GM21619 (cell line): ENCODE data around the gene ARHGAP6.

ENCODE experiments used
- ATAC-seq: cut with Tn5 transposase; IDR thresholded peaks from one replicate; pipeline ENCODE4 v1.9.1; 2021; ENCODE audit not compliant: unreplicated experiment

ARHGAP6 gene

DNA sequence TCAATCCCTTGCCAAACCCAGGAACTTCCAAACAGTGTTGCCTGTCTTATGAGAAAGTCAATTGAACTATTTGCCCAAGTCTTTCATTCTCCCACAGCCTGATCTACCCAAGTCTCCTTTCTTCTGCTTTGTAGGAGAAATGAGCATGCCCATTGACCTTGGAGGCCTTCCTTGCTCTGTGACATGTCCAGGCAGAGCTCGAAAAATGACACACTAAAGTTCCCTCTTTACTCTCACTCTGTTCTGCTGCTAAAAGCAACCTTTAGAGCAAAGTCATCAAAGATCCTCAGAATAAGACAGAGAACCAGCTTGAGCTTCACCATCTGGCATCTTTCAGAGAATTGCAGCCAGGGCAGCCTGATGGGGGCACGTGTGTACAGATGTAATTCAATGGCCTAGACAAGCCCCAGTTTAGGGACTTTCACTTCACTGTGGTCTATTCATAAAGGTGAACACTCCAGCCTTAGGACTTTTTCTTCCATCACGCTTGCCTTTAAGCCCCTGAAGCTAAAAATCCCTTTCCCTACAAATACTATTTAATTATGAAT, 236.1 kb downstream of the ARHGAP6 start:
- no peak for ATAC-seq

DNA sequence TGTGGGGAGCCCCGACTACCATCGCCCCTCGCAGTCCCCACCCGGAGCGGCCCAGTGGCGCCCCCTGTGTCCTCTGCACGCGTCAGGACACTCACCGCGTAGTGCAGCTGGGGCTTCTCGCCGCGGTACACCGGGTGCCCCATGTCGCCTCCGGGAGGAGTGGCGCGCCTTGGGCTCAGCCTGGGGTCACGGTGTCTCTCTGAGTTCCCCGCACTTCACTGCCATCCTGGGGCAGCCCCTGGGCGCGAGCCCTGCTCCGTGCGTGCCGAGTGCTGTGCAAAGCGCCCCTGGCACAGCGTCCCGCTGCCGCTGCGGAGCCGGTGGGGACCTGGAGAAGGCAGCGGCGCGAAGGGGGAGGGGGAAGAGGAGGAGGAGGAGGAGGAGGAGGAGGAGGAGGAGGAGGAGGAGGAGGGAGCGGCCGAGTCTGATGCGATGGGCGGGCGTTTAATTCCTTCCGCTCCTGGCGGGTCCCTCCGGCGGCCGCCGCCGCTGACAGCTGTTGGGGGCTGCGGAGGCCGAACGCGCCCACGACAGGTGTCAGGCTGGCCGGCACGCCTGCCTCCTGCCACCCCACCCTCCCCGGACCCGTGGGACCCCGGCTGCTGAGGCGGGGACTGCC, 238.2 kb downstream of the ARHGAP6 start:
- no peak for ATAC-seq

DNA sequence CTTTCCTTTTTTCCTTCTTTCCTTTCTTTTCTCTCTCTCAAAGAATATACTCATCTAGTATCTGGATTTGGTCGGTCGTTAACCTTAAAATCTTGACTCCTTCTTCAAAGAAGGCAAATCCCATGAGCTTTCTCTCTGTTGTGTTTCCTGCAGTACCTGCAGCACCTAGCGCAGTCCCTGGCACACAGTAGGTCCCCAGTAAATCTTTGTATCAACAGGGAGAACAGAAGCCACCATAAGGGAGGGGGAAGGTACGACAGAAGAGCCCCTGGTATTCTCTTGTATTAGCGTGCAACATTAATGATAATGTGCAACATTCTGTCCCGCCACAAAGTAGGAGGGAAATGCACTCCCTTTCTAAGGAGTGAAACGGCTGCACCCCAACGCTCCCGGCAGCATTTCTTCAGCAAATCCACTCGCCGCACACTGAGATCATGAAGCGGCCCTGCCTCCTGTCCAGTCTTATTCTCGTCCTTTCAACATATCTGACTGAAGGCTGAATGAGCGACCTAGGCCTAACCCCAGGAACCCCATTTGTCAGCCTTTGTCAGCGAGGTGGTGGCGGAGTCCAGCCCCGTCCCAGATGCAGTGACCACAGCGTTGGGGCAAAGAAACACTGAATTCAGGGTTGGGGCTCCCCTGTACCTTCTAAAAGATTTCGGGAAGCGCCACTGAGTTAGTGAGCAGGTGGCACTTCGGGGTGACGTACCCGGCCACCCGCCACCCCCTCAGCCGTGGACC, 238.8 kb downstream of the ARHGAP6 start:
- no peak for ATAC-seq

DNA sequence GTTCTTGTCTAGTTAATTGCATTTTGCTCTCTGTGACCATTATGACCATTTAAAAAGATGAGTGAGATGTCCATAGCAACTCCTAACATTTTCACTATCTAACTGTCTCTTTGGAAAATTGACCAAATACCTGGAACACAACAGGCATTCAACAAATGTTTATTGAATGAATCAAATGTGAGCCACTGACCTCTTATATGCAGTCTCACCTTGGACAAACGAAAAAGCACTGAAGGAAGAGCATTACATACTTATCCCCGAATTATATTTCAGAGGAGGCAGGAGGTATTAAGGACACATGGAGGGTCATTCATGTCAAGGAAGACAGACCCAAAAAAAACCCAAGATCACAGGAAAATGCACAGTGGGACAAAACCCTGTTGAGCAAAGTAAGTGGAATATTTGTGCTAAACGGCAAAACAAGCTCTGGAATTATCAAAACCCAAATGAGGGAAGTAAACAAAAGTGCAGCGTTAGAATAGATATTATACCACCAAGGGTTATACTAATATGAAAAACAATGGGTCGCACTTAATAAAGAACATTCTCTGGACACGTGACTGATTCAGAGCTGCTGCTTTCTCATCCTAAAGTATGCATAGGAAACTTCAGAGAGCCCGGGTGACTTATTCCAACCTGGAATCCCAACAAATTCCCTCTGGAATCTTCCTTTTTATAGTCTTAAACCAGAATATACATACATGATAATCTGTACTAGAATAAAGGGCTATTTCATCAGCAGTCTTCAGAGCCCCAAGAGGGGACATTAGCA, 240.6 kb downstream of the ARHGAP6 start:
- no peak for ATAC-seq

DNA sequence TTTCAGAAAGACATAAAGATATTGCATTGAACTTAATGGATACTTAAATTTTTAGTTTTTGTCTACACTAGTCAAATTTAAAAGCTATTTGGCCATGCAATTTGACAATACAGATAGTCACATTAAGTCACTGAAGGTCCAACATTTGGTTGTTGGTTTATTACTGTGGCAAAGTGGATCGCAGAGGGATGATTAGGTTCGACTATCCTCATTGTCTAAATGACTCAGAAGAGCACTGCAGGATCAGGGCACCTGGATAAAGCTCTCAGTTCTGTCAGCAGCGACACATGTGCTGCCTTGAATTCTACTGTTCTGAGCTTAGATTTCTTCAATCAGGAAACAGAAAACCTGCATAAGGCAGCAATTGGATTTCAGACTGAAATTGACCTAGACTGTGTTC, 241.8 kb downstream of the ARHGAP6 start:
- no peak for ATAC-seq

DNA sequence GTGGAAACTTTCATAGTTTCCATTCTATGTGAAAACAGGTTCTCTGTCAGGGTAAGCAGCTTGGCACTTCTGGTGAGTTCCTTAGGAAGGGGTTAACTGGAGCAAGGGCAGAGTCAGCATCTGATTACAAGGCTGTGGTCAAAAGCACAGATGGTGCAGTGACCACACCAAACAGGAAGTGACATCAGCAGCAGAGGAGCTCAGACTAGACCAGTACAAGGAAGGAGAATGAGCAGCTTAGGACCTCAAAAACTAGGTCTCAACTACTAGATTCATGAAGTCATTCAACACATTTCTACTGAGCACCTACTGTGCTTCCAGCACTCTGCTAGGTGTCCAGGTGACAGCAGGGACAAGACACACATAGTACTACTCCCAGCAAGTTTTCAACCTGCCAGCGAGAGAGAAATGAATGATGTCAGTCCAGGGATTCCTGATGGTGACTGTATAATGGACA, 242.3 kb downstream of the ARHGAP6 start:
- peak; percentile 90 for ATAC-seq

DNA sequence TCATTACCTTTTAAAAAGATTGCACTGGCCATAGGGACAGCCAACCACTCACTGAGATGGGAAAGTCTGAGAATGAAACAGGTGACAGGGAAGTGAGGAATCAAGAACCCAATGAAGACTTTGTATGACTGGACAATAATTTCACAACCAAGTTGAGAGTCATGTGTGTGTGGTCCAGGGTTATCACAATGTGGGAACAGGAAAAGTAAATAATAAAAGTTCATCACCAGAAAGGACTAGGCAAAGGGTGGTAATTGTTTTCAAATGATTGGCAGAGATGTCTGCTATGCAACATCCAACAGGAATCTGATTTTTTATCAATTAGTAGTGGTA, 243.2 kb downstream of the ARHGAP6 start:
- ATAC-seq = no peak

DNA sequence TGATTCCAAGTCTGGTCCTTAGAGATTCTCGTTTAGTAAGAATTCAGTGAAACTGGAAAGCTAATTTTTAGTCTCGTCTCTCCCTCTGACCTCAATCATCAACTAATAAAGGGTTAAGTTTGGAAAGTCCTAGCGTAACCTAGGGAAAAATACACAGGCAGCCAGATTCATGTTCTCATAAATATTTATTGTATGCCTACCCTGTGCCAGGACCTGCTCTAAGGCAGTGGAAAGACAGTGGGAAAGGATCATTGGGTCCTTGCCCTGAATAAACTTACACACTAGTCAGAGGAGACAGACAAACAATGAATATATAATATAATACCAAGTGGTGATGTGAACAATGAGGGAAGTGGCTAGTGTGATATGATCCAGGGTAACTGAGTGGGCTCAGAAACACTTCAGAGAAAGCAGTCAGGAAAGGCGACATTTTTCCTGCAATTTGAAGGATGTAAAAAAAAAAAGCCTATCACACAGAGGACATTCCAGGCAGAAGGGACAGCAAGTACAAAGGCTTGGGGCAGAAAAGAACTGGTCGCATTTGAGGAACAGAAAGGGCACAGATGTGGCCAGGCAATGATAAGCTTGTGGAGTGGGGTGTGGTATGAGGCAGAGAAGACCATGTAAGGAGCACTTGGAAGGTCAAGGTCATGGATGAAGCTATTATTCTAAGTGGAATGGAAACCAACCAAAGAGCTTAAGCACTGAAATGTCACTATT, 243.8 kb downstream of the ARHGAP6 start:
- no peak for ATAC-seq

DNA sequence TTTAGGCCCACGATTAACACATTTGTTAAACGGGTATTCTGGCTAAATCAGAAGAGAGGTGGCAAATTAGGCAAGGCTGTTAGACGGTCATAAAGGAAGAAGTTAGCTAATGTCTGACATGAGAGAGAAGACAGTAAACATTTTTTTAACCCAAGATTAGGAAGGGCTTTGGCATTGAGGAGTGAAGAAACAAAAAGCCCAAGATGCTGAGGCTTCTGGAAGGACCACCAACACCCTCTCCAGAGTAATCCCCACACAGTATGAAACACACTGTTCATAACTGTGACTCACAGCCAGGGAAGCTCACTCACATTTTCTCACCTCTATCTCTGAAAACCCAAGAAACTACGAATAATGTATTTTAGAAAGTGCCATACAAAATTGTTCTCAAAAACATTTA, 244.9 kb downstream of the ARHGAP6 start:
- no peak for ATAC-seq

DNA sequence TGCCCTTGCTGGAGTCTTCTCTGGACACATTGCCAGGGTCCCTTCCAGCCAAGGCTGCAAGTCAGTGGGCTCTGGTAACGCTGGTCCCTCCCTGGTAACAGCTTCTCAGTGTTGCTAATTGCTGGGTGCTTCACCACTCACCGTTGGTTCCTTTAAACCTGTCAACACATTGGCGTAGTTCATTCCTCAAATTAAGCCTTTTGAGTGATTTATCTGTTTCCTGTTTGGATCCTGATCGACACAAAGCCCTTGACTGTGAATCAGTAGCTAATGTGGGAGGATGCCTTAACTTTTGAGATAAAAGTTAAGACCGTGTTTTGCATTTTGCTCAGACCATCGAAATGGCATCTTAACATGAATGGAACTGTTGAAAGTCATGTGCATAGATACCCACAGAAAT, 246.6 kb downstream of the ARHGAP6 start:
- no peak for ATAC-seq

DNA sequence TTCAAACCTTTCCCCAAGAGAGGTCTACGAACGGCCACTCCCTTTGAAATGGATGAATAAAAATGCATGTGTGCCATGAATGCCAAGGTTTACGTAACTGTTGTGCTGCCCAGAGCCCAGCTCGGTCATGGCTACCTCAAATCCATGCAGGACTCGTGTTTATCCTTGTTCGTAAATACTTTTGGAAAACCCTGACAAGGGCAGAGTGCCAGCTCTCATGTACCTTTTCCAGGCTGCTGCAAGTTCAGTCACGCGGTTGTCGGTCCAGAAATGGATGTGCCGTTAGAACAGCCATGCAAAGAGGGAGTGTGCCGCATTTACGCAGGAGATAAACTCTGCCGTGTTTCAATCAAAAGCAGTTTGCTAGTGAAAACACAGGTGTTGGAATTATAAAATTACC, 249.1 kb downstream of the ARHGAP6 start:
- ATAC-seq = no peak

DNA sequence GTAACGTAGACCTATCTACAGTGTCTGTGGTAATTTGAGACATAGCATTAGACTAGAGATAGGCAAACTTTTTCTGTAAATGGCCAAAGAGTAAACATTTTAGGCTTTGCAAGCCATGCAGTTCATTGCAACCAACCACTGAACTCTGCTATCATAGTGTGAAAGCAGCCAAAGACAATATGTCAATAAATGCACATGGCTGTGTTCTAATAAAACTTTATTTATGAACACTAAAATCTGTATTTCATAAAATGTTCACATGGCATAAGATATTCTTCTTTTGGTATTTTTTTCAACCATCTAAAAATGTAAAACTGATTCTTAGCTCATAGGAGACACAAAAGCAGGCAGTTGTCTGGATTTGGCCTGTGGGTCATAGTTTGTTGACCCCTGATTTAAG, 251.6 kb downstream of the ARHGAP6 start:
- no peak for ATAC-seq

DNA sequence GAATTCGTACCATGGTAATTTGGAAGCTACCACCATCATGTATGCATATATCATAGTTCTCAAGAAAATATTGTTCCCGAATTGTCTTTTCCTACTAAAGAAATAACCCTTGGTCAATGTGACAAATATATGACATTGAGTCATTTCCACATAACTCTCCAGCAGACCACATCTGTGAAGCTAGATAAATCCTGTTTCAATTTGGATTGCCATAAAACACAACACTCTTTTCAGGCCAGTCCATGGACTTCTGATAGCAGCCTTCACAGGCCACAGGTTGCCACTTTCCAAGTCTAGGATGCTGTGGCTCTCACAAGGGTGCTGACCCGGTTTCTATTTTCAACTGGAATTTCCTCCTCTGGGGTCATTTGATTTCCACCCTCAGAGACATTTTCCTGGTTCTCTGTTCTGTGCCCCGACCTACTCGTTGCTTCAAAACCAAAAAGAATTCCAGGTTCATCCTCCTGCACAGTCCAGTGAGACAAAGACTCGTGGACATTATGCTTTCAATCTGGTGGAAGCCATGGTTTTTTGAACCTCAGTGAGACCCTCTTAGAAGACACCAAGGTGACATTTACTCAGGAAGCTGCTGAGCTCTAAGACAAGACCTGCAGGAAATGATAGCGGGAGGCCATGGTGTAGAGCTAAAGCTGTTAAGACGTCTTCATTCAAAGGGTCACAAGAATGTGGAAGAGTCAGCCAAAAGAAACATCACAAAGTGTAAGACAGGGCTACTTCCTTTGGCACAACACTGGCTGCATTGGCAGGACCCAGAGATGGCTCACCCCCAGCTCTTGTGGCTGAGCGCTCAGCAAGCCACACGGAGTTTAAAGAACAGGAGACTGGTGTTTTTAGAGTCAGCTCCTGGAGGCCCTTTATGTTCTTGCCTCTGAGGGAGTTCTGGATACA, 252.8 kb downstream of the ARHGAP6 start:
- no peak for ATAC-seq

DNA sequence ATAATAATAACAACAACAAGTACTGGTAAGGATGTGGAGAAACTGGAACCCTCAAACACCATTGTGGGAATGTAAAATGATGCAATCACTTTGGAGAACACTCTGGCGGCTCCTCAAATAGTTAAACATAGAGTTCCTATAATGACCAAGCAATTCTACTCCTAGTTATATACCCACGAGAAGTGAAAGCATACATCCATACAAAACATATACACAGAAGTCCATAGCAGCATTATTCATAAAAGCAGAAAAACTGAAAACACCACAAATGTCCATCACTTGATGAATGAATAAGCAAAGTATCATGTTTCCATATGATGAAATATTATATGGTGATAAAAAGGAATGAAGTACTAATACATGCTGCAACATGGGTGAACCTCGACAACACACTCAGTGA, 255.8 kb downstream of the ARHGAP6 start:
- ATAC-seq = no peak

DNA sequence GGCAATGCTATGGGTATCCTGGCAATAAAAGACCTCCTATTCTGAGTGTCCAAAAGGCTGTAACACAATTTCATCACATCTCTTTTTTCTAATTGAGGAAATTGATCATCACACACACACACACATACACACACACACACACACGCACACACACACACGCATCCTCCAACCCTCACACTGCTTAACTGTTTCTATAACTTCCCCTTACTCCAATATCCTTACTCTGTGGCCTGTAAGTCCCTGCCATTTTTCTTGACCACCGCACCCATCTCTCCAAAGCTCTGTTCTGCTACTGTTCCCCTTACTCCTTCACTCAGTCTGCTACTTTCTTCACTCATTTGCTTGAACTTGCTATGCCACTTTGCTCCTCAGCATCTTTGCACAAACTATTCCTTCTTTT, 256.9 kb downstream of the ARHGAP6 start:
- ATAC-seq = no peak

DNA sequence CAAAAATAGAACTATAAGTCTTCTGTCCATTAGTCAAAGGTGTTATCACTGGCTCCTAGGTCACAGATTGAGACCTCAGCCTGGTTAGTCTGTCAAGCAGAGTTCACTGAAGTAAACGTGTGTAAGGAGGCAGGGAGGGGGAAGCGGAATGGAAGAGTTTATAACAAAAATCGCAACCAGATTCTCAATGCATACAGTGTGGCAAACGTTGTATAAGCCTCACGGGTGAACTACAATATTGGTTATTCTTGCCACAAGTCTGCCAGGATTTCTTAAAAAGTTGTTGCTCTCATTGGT, 257.7 kb downstream of the ARHGAP6 start:
- no peak for ATAC-seq

DNA sequence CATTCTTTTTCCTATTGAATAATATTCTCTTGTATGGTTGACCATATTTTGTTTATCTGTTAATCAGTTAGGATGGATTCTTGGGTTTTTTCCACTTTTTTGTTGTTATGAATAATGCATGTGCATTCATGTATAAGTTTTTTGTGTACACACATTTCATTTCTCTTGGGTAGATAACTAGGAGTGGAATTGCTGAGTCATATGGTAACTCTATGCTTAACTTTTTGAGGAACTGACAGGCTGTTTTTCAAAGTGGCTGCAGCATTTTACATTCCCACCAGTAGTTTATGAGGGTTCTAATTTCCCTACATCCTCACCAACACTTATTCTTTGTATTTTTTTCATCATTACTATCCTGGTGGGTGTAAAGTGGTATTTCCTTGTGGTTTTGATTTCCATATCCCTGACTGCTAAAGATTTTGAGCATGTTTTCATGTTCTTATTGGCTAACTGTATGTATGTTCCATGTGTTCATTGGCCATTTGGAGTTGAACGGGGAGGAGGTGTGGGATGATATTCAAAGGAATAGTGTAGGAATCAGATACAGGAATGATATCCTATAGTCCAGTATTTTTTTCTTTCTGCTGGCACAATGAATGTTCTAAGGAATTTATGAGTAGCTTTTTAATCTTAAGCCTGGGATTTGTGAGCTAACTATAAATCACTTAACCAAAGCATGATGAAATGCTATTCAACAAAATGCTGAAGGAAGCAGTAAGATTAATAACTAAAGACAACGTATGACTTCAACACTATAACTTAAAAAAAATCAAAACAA, 258.2 kb downstream of the ARHGAP6 start:
- ATAC-seq = no peak

DNA sequence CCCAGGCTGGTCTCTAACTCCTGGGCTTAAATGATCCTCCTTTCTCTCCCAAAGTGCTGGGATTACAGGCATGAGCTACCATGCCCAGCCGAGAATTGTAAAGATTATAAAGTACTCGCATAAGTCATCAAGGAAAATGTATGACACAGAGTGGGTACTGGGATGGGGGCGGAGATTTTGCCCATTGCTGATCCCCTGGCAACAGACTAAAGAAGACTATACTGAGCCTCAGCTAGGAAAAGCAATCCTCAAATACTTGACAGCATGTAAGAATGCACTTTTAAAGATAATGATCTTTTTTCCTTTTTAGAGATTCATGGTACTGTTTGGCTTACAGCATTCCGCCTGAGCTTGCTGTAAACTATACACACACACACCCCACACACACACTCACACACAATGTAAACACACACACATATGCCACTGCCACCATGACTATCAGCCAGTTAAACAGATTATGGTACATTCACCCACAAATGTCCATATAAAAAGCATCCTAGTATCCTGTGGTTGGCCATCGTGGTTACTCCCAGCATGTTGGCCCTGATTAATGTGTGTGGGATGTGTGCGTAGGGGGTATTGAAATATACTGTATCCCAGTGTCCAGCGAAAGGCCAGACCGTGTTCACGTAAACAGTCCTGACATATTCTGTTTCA, 259.5 kb downstream of the ARHGAP6 start:
- ATAC-seq = no peak

DNA sequence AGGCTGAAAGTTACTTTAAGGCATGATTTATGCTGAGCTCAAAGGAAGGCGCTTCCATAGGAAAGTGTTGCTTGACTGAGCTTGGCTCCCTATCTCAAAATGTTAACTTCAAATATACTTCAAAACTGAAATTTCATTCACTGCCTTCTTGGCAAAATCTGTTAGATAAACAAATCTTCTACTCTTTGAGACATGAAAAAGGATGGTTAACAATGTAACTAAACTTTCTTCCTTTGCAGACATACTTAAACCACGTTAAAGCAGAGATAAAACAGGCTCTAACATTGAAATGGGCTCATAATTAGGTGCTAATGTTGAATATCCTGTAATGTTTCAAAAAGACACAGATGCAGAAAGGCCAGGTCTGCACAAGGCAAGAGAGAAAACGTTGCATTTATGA, 262.1 kb downstream of the ARHGAP6 start:
- no peak for ATAC-seq
